K562 (cell line): ENCODE data around the gene DIP2C.
"Not testable (repeated sequence)": the region's sequence is repeated elsewhere in the genome, so short reads cannot be mapped to it uniquely, and the experiment has no call there.

Experiments used
- HDGF ChIP-seq: fragments of 450-650 bp; IDR thresholded peaks from 2 replicates; pipeline ENCODE4 v1.6.1; 2016
- MYBL2 ChIP-seq, 2 experiments: fragments of 450-650 bp in 1 of 2; sonication (generic) in 1 of 2; formaldehyde crosslinking in 1 of 2; IDR thresholded peaks; 2 replicates each; pipeline versions ENCODE4 v1.6.1 to v1.8.1; 2017 to 2022; ENCODE audit warnings: borderline replicate concordance in 1 of 2, inconsistent platforms in 1 of 2, low read depth in 1 of 2, mild to moderate bottlenecking in 1 of 2, missing genetic modification reagents in 1 of 2, moderate library complexity in 1 of 2
- NCOA6 ChIP-seq: fragments of 450-650 bp; IDR thresholded peaks from 2 replicates; pipeline ENCODE4 v1.6.1; 2017; ENCODE audit warnings: mild to moderate bottlenecking
- SMARCC2 ChIP-seq: fragments of 450-650 bp; IDR thresholded peaks from 2 replicates; pipeline ENCODE4 v1.6.1; 2017; ENCODE audit warnings: antibody characterized with exemption, moderate library complexity, mild to moderate bottlenecking, low read depth
- TAF1 ChIP-seq: IDR thresholded peaks from 2 replicates; pipeline ENCODE4 v1.6.1; 2011; ENCODE audit warnings: mild to moderate bottlenecking, low read length, moderate library complexity; ENCODE audit not compliant: insufficient read depth, control insufficient read depth, severe bottlenecking; ENCODE audit errors: extremely low read depth
- TF ChIP-seq, protein P1 (sequence below), 3 experiments: IDR thresholded peaks in 2 of 3; conservative IDR thresholded peaks in 1 of 3; 2 replicates each; pipeline ENCODE4 v1.5.1; 2011 to 2012; ENCODE audit warnings: low read length in 3 of 3, mild to moderate bottlenecking in 3 of 3, control low read depth in 2 of 3, improper control_type of control experiment in 1 of 3, inconsistent platforms in 1 of 3, low read depth in 1 of 3, mixed read lengths in 1 of 3, moderate library complexity in 1 of 3; ENCODE audit not compliant: insufficient read depth in 2 of 3
- TF ChIP-seq, protein P2 (sequence below): sonication (generic); formaldehyde crosslinking; IDR thresholded peaks from 2 replicates; pipeline ENCODE4 v1.8.0; 2022; ENCODE audit warnings: mild to moderate bottlenecking, missing genetic modification reagents
- TF ChIP-seq, protein P3 (sequence below): fragments of 450-650 bp; IDR thresholded peaks from 2 replicates; pipeline ENCODE4 v1.6.1; 2016; ENCODE audit warnings: mild to moderate bottlenecking

DNA sequence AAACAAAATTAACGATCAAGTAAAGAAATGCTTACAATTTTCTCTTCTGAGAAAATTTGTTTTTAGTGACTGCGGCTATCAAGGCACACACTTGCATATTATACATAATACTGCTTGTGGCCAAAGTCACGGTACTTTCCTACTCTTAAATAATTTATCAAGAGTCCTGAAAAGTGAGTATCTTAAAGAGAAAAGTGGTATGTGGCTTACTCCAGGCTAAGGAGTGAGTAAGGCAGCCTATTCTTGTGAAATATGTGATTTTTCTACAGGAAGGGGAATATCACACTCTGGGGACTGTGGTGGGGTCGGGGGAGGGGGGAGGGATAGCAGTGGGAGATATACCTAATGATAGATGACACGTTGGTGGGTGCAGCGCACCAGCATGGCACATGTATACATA, 240.1 kb downstream of the DIP2C start:
- not testable (repeated sequence) for TF ChIP-seq MYBL2 (IDR thresholded peaks at IDR 0.05; ENCODE audit: low read depth); MYBL2 (CRISPR knock-in tag; IDR thresholded peaks at IDR 0.05; ENCODE audit: borderline replicate concordance); HDGF; TAF1; NCOA6; SMARCC2
- TF ChIP-seq, protein P1, sequence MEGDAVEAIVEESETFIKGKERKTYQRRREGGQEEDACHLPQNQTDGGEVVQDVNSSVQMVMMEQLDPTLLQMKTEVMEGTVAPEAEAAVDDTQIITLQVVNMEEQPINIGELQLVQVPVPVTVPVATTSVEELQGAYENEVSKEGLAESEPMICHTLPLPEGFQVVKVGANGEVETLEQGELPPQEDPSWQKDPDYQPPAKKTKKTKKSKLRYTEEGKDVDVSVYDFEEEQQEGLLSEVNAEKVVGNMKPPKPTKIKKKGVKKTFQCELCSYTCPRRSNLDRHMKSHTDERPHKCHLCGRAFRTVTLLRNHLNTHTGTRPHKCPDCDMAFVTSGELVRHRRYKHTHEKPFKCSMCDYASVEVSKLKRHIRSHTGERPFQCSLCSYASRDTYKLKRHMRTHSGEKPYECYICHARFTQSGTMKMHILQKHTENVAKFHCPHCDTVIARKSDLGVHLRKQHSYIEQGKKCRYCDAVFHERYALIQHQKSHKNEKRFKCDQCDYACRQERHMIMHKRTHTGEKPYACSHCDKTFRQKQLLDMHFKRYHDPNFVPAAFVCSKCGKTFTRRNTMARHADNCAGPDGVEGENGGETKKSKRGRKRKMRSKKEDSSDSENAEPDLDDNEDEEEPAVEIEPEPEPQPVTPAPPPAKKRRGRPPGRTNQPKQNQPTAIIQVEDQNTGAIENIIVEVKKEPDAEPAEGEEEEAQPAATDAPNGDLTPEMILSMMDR (IDR thresholded peaks at IDR 0.05 in 2 of 3, conservative IDR thresholded peaks at IDR 0.05 in 1 of 3; ENCODE audit: insufficient read depth in 2 of 3, low read depth in 1 of 3, low read length in 3 of 3): not testable (repeated sequence)
- TF ChIP-seq, protein P2, sequence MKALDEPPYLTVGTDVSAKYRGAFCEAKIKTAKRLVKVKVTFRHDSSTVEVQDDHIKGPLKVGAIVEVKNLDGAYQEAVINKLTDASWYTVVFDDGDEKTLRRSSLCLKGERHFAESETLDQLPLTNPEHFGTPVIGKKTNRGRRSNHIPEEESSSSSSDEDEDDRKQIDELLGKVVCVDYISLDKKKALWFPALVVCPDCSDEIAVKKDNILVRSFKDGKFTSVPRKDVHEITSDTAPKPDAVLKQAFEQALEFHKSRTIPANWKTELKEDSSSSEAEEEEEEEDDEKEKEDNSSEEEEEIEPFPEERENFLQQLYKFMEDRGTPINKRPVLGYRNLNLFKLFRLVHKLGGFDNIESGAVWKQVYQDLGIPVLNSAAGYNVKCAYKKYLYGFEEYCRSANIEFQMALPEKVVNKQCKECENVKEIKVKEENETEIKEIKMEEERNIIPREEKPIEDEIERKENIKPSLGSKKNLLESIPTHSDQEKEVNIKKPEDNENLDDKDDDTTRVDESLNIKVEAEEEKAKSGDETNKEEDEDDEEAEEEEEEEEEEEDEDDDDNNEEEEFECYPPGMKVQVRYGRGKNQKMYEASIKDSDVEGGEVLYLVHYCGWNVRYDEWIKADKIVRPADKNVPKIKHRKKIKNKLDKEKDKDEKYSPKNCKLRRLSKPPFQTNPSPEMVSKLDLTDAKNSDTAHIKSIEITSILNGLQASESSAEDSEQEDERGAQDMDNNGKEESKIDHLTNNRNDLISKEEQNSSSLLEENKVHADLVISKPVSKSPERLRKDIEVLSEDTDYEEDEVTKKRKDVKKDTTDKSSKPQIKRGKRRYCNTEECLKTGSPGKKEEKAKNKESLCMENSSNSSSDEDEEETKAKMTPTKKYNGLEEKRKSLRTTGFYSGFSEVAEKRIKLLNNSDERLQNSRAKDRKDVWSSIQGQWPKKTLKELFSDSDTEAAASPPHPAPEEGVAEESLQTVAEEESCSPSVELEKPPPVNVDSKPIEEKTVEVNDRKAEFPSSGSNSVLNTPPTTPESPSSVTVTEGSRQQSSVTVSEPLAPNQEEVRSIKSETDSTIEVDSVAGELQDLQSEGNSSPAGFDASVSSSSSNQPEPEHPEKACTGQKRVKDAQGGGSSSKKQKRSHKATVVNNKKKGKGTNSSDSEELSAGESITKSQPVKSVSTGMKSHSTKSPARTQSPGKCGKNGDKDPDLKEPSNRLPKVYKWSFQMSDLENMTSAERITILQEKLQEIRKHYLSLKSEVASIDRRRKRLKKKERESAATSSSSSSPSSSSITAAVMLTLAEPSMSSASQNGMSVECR (CRISPR knock-in tag): not testable (repeated sequence)
- TF ChIP-seq, protein P3, sequence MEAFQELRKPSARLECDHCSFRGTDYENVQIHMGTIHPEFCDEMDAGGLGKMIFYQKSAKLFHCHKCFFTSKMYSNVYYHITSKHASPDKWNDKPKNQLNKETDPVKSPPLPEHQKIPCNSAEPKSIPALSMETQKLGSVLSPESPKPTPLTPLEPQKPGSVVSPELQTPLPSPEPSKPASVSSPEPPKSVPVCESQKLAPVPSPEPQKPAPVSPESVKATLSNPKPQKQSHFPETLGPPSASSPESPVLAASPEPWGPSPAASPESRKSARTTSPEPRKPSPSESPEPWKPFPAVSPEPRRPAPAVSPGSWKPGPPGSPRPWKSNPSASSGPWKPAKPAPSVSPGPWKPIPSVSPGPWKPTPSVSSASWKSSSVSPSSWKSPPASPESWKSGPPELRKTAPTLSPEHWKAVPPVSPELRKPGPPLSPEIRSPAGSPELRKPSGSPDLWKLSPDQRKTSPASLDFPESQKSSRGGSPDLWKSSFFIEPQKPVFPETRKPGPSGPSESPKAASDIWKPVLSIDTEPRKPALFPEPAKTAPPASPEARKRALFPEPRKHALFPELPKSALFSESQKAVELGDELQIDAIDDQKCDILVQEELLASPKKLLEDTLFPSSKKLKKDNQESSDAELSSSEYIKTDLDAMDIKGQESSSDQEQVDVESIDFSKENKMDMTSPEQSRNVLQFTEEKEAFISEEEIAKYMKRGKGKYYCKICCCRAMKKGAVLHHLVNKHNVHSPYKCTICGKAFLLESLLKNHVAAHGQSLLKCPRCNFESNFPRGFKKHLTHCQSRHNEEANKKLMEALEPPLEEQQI: not testable (repeated sequence)
